Activated CD8-positive, alpha-beta T cell treated with anti-CD3 and anti-CD28 coated beads, Interleukin-2, amount 10 ng/mL, durations not matched to agents 7 days and 5 days (primary cell): ENCODE measurements around the gene TFDP2. TPM values are rescaled to one million over a fixed set of nuclear protein-coding genes. Genes with fewer than 3 reads are reported as not detected.
"Not testable (repeated sequence)": the region's sequence is repeated elsewhere in the genome, so short reads cannot be mapped to it uniquely, and the experiment has no call there.

Experiments
- ATAC-seq: fragments of 150-1000 bp; cut with Tn5 transposase; one replicate; pipeline ENCODE4 v1.10.0; 2021; ENCODE audit warnings: moderate library complexity
- CTCF ChIA-PET: fragments of 350-600 bp; sonication (Branson Sonifier 250); formaldehyde crosslinking; loops from one replicate; lab custom pipeline; 2021; ENCODE audit warnings: antibody characterized with exemption; lab: Charles Lee
- POLR2A ChIA-PET: fragments of 350-600 bp; sonication (Branson Sonifier 250); formaldehyde crosslinking; loops from one replicate; lab custom pipeline; 2021; ENCODE audit warnings: antibody characterized with exemption; lab: Charles Lee
- DNase-seq: peaks from one replicate; pipeline ENCODE4 v3.0.0-alpha.2; 2020
- H3K27ac Mint-ChIP-seq: one replicate; pipeline ENCODE4 v1.8.0; 2021; ENCODE audit warnings: mild to moderate bottlenecking, mixed read lengths
- H3K27me3 Mint-ChIP-seq: one replicate; pipeline ENCODE4 v1.8.0; 2021; ENCODE audit warnings: low read depth, mixed read lengths
- H3K36me3 Mint-ChIP-seq: one replicate; pipeline ENCODE4 v1.8.0; 2021; ENCODE audit warnings: low read depth, mixed read lengths
- H3K4me1 Mint-ChIP-seq: one replicate; pipeline ENCODE4 v1.8.0; 2021; ENCODE audit warnings: low read depth, mixed read lengths
- H3K4me3 Mint-ChIP-seq: one replicate; pipeline ENCODE4 v1.8.0; 2021; ENCODE audit warnings: mild to moderate bottlenecking, mixed read lengths
- H3K9me3 Mint-ChIP-seq: one replicate; pipeline ENCODE4 v1.8.0; 2022; ENCODE audit warnings: mixed read lengths; ENCODE audit not compliant: insufficient read depth
- total RNA-seq, 2 experiments: library from RNA; stranded (reverse); gene quantifications; one replicate each; pipeline ENCODE4 v1.2.3, GENCODE V29; 2021

Gene TFDP2
- total RNA-seq, 2 experiments from 2014 or later, result 23.0 to 26.3 TPM

DNA sequence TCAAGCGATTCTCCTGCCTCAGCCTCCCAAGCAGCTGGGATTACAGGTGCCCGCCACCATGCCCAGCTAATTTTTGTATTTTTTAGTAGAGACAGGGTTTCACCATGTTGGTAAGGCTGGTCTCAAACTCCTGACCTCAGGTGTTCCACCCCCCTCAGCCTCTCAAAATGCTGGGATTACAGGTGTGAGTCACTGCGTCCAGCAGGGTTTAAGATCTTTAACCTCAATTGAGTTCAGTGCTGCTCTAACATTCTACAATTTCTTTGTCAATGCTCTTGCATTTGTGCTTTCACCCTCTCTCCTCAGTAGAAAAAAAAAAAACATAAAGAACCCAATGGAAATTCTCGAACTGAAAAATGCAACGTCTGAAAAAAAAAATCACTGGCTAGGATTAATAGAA, 60.4 kb downstream of the TFDP2 start:
- POLR2A ChIA-PET, H3K4me3 Mint-ChIP-seq, H3K27ac Mint-ChIP-seq, ATAC-seq, H3K36me3 Mint-ChIP-seq, H3K9me3 Mint-ChIP-seq, DNase-seq, H3K4me1 Mint-ChIP-seq, H3K27me3 Mint-ChIP-seq: not testable (repeated sequence)
- CTCF ChIA-PET, result interaction anchor here (1.5 kb wide), 2 partner anchors 12 to 37 kb away, joined by 3 to 4 read pairs; no protein-coding TSS in a partner anchor

DNA sequence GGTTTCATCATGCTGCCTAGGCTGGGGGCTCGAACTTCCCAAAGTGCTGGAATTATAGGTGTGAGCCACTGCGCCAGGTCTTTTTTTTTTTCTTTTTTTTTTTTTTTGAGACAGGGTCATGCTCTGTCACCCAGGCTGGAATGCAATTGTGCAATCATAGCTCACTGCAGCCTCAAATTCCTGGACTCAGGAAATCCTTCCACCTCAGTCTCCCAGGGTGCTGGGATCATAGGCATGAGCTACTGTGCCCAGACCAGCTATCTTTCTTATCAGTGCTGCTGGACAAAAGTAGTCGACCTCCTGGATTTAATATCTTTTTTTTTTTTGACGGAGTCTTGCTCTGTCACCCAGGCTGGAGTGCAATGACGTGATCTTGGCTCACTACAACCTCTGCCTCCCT, 60.8 kb downstream of the TFDP2 start:
- Mint-ChIP-seq H3K27me3 (no peaks in the 10 kb centered on the region), H3K4me1 (no peaks in the 10 kb centered on the region), H3K27ac (no peak overlapping the region), H3K36me3 (no peaks in the 10 kb centered on the region), H3K9me3 (no peaks in the 10 kb centered on the region), H3K4me3 (no peak overlapping the region)
- ChIA-PET POLR2A (no interaction called here), CTCF (interaction anchor here (1.5 kb wide), 2 partner anchors 11 to 37 kb away, joined by 3 to 4 read pairs; no protein-coding TSS in a partner anchor)
- no peak for ATAC-seq
- no peak for DNase-seq

DNA sequence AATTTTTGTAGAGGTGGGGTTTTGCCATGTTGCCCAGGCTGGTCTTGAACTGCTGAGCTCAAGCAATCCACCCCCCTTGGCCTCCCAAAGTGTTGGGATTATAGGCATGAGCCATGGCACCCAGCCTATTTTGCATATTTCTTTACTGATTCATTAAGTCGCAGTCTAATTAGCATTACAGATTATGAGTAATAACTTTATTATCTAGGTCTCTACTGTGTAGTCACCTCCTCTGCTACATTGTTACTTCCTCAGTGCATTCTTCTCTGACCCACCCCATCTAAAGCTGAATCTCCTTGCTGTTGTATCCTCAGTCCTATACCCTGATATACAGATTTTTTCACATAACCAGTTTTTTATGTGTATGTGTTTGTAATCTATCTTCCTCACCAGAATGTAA, 61.7 kb downstream of the TFDP2 start:
- no peaks in the 10 kb centered on the region for H3K27me3 Mint-ChIP-seq
- CTCF ChIA-PET, result interaction anchor here (1.5 kb wide), 2 partner anchors 11 to 38 kb away, joined by 3 to 4 read pairs; no protein-coding TSS in a partner anchor
- H3K36me3 Mint-ChIP-seq, result no peaks in the 10 kb centered on the region
- no peaks in the 10 kb centered on the region for H3K9me3 Mint-ChIP-seq
- POLR2A ChIA-PET, result interaction anchor here (0.6 kb wide), 1 partner anchor 273 kb away, joined by 3 read pairs; no protein-coding TSS in a partner anchor
- no peak for ATAC-seq
- no peaks in the 10 kb centered on the region for H3K4me1 Mint-ChIP-seq
- H3K4me3 Mint-ChIP-seq, result no peak overlapping the region
- no peak overlapping the region for H3K27ac Mint-ChIP-seq
- DNase-seq, result no peak

DNA sequence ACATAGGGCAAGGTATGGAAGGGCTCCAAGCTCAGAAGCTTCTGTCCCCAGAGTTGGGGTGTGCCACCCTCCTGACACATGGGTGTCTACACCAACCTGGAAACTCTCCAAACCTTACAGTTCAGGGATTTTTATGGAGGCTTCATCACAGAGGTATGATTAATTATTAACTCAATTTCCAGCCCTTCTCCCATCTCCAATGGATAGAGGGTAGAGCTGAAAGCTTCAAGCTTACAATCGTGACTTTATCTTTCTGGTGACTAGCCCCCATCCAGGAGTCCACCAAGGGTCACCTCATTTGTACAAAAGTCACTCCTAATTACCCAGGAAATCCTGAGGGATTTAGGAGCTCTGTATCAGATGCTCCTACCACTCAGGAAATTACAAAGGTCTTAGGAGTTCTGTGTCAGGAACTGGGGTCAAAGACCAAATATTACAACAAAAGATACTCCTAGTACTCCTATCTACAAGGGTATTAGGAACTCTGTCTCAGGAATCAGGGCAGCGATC, 62.7 kb downstream of the TFDP2 start:
- ATAC-seq, result no peak
- no peaks in the 10 kb centered on the region for H3K27me3 Mint-ChIP-seq
- no peak overlapping the region for H3K27ac Mint-ChIP-seq
- H3K9me3 Mint-ChIP-seq, result no peaks in the 10 kb centered on the region
- ChIA-PET POLR2A (no interaction called here), CTCF (interaction anchor here (0.8 kb wide), 1 partner anchor 64 kb away, joined by 3 read pairs; no protein-coding TSS in a partner anchor)
- no peaks in the 10 kb centered on the region for H3K36me3 Mint-ChIP-seq
- no peak overlapping the region for H3K4me3 Mint-ChIP-seq
- H3K4me1 Mint-ChIP-seq, result no peaks in the 10 kb centered on the region
- DNase-seq, result no peak

DNA sequence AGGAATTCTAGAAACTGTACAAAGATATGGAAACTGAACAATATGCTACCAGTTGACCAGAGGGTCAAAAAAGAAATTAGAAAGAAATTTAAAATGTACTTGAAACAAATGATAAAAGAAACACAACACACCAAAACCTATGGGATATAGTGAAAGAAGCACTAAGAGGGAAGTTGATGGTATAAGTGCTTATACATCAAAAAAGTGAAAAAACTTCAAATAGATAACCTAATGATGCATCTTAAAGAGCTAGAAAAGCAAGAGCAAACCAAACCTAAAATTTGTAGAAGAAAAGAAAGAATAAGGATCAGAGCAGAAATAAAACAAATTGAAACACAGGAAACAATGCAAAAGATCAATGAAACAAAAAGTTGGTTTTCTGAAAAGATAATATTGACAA, 68.2 kb downstream of the TFDP2 start:
- Mint-ChIP-seq H3K9me3 (peaks cover 7% of the 10 kb centered on the region), H3K27me3 (no peaks in the 10 kb centered on the region), H3K27ac (no peak overlapping the region), H3K36me3 (no peaks in the 10 kb centered on the region), H3K4me3 (no peak overlapping the region), H3K4me1 (no peaks in the 10 kb centered on the region)
- CTCF ChIA-PET, result no interaction called here
- DNase-seq, result no peak
- ATAC-seq, result no peak
- POLR2A ChIA-PET, result no interaction called here

DNA sequence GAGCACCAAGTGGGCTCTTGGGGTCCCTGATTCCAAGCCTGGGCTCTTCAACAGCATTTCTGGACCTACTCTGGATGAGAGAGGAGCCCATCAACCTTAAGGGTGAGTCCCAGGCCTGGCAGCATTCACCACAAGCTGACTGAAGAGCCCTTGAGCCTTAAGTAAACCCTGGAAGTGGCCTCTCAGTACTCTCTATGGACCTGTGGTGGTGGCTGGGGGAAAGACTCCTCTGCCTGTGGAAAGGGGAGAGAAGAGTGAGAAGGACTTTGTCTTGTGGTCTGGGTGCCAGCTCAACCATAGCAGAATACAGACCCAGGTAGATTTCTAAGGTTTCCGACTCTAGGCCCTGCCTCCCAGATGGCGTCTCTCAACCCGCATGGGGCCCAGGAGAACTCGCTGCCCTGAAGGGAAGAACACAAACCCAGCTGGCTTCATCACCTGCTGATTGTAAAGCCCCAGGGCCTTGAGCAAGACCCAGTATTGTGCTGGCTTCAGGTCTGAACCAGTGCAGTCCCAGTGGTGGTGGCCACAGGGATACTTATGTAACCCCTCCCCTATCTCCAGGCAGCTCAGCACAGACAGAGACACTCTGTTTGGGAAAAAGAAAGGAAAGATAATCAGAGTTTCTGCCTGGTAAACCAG, 71.4 kb downstream of the TFDP2 start:
- POLR2A ChIA-PET, result interaction anchor here (0.5 kb wide), 1 partner anchor 23 kb away, joined by 3 read pairs; no protein-coding TSS in a partner anchor
- no peaks in the 10 kb centered on the region for H3K36me3 Mint-ChIP-seq
- peaks cover 7% of the 10 kb centered on the region for H3K9me3 Mint-ChIP-seq
- CTCF ChIA-PET, result no interaction called here
- ATAC-seq, result no peak
- no peaks in the 10 kb centered on the region for H3K4me1 Mint-ChIP-seq
- H3K27me3 Mint-ChIP-seq, result no peaks in the 10 kb centered on the region
- no peak overlapping the region for H3K27ac Mint-ChIP-seq
- no peak overlapping the region for H3K4me3 Mint-ChIP-seq
- no peak for DNase-seq

DNA sequence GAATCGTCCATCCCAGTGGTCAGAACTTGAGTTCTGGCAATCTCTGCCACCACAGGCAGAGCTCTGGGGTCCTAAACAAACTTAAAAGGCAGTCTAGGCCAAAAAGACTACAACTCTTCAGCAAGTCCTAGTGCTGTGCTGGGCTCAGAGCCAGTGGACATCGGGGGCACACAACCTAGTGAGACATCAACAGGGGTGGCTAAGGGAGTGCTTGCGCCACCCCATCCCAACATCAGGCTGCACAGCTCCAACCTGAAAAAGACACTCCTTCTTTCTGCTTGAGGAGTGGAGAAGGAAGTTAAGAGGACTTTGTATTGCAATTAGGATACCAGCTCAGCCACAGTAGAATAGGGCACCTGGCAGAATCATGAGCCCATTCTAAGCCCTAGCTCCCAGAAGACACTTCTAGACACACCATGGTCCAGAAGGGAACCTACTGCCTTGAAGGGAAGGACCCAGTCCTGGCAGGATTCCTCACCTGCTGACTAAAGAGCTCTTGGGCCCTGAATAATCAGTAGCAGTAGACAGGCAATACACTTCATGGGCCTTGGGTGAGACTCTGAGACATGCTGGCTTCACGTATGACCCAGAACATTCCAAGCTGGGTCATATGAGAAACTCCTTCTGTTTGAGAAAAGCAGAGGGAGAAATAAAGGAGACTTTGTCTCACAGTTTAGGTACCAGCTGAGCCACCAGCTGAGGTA, 72.0 kb downstream of the TFDP2 start:
- ChIA-PET CTCF (interaction anchor here (1.1 kb wide), 1 partner anchor 11 kb away, joined by 3 read pairs; no protein-coding TSS in a partner anchor), POLR2A (interaction anchor here (0.5 kb wide), 1 partner anchor 24 kb away, joined by 3 read pairs; no protein-coding TSS in a partner anchor)
- Mint-ChIP-seq H3K36me3 (no peaks in the 10 kb centered on the region), H3K4me3 (no peak overlapping the region), H3K4me1 (no peaks in the 10 kb centered on the region), H3K9me3 (peaks cover 7% of the 10 kb centered on the region), H3K27me3 (no peaks in the 10 kb centered on the region), H3K27ac (no peak overlapping the region)
- ATAC-seq (no peak), DNase-seq (no peak)

DNA sequence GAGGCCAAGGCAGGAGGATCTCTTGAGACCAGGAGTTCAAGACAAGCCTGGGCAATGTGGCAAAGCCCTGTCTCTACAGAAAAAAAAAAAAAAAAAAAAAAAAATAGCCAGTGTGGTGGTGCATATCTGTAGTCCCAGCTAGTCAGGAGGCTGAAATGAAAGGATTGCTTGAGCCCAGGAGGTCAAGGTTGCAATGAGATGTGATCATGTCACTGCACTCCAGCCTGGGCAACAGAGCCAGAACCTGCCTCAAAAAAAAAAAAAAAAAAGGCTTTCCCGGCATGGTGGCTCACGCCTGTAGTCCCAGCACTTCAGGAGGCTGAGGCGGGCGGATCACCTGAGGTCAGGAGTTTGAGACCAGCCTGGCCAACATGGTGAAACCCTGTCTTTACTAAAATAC, 73.7 kb downstream of the TFDP2 start:
- H3K27me3 Mint-ChIP-seq, H3K9me3 Mint-ChIP-seq, CTCF ChIA-PET, H3K4me3 Mint-ChIP-seq, POLR2A ChIA-PET, H3K36me3 Mint-ChIP-seq, DNase-seq, H3K27ac Mint-ChIP-seq, H3K4me1 Mint-ChIP-seq, ATAC-seq: not testable (repeated sequence)

DNA sequence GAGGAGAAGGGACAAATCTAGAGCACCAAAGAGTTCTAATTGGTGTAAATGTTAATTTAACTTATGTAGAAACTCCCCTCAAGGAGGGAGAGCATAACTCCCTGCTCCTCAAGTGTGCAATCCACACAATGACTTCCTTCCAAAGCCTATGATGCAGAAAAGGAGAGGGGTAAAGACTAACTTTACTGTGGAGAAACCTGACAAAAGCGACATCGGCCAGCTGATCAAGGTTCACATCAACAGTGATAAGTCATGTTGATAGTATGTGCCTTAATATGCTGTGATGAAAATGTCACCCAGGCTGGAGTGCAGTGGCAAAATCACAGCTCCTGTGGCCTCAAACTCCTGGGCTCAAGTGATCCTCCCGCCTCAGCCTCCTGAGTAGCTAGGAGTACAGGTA, 76.5 kb downstream of the TFDP2 start:
- DNase-seq (no peak), ATAC-seq (no peak)
- Mint-ChIP-seq H3K27ac (no peak overlapping the region), H3K27me3 (no peaks in the 10 kb centered on the region), H3K4me1 (peaks cover 4% of the 10 kb centered on the region), H3K36me3 (no peaks in the 10 kb centered on the region), H3K9me3 (no peaks in the 10 kb centered on the region), H3K4me3 (no peak overlapping the region)
- ChIA-PET CTCF (no interaction called here), POLR2A (no interaction called here)

DNA sequence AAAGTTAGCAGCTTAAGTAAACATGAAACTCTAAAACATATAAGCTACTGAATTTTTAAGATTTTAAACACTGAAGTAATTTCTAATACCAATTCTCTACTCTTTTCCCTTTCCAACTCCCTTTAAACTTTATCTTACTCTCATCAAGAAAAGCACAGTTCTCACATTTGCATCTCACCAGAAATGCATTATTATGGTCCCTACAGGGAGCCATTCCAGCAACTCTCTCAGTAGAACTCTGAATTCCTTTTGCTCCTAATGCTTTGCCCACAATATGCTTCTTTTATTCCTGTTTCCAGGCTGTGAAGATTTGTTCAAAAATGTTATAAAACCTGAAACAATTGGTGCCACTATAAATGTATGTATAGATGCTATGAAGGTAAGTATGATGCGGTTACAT, 83.4 kb downstream of the TFDP2 start:
- no peaks in the 10 kb centered on the region for H3K9me3 Mint-ChIP-seq

DNA sequence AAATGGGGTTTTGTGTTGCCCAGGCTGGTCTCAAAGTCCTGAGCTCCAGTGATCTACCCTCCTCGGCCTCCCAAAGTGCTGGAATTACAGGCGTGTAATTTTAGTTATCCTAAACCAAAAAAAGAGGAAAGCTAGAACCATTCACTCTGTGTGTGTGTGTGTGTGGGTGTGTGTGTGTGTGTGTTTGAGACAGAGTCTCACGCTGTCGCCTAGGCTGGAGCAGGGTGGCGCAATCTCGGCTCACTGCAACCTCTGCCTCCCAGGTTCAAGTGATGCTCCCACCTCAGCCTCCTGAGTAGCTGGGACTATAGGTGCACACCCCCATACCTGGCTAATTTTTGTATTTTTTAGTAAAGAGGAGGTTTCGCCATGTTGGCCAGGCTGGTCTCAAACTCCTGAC, 84.0 kb downstream of the TFDP2 start:
- Mint-ChIP-seq H3K36me3 (no peaks in the 10 kb centered on the region), H3K4me1 (no peaks in the 10 kb centered on the region), H3K9me3 (no peaks in the 10 kb centered on the region), H3K4me3 (no peak overlapping the region), H3K27me3 (no peaks in the 10 kb centered on the region), H3K27ac (no peak overlapping the region)
- ChIA-PET POLR2A (no interaction called here), CTCF (no interaction called here)
- DNase-seq (no peak), ATAC-seq (no peak)

More for the DNA sequence above, 83.4 kb downstream of the TFDP2 start:
- H3K27ac Mint-ChIP-seq, result no peak overlapping the region
- no peak overlapping the region for H3K4me3 Mint-ChIP-seq
- ATAC-seq (no peak), DNase-seq (no peak)
- POLR2A ChIA-PET, result no interaction called here
- CTCF ChIA-PET, result no interaction called here
- H3K27me3 Mint-ChIP-seq, result no peaks in the 10 kb centered on the region
- H3K4me1 Mint-ChIP-seq, result no peaks in the 10 kb centered on the region
- H3K36me3 Mint-ChIP-seq, result no peaks in the 10 kb centered on the region

DNA sequence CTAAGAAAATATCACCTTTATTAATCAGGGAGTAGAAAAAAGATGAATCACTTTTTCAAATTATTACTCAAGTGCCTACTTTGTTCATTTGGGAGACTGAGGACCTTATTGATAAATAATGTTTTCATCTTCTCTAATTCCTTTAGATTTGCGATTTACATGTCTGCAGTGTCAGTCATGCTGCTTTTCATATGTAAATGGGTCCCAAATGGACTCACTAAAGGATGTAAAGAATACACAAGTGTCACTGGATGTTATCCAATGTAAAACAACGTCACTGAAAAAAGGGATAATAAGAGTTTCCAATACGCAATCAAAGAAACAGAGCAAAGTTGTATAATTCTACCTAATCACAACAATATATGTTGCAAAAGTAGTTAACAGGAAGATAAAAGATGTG, 84.9 kb downstream of the TFDP2 start:
- Mint-ChIP-seq H3K9me3 (no peaks in the 10 kb centered on the region), H3K27me3 (no peaks in the 10 kb centered on the region), H3K36me3 (no peaks in the 10 kb centered on the region), H3K4me3 (no peak overlapping the region), H3K27ac (no peak overlapping the region), H3K4me1 (no peaks in the 10 kb centered on the region)
- ChIA-PET POLR2A (no interaction called here), CTCF (no interaction called here)
- ATAC-seq (no peak), DNase-seq (no peak)
